ENCODE results near the gene RTP2. TPM values are rescaled to one million over a fixed set of nuclear protein-coding genes. Genes with fewer than 3 reads are reported as not detected.
A peak's percentile ranks its signal among the peaks of the same experiment; 100 is the strongest.

RTP2 gene
- total RNA-seq, 1 donor from 2014 or later = not detected

DNA sequence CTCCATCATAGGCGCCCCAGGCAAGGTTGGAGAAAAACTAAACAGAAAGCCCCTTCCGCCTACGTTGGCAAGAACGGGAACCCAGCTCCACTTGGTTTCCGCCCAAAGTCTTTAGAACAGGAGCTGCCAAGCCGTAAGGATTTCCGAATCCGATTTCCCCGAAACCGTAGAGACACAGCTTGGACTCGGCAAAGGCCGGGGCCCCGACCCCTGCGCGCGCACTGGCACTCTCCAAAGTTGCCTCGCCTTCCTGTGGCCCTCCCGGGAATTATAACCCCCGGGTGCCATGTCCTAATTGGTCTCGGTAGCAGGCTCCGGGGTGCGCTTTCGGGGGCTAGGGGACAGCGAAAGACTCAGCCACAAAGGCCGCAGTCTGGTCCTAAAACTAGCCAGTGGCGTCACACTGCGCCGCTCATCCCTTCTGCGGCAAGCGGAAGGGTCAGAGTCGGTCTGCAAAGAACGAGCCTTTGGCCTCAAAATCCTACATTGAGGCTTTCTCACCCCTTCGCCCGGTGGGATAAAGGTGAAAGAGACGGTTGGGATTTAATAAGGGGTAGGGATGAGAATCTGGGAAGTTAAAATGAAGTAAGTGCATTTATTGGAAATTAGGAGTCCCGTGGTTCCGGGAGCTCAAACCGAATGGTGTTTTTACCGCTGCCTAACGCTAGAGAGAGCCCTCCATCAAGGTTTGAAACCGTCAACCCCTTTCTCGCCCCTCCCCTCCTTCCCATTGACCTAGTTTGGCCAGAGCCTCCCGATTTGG, 36.2 kb upstream of the RTP2 start:
- DNase-seq = peak; percentile 97

DNA sequence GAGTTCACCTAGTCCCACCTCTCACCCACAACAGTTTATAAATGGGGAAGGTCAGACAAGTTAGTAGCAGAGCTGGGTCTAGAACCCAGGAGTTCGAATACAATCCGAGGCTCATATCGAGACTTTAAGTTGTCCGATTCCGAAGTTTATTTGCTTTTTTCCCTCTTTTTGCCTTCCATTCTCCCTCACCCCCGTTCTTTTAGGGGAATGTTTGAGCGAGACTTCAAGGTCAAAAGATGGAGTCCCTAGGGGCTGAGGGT, 35.6 kb upstream of the RTP2 start:
- no peak for DNase-seq

- peak; percentile 76 for DNase-seq
Observed at GRCh38 chr3:187737368-187738070, 35.2 kb upstream of the RTP2 start.

DNA sequence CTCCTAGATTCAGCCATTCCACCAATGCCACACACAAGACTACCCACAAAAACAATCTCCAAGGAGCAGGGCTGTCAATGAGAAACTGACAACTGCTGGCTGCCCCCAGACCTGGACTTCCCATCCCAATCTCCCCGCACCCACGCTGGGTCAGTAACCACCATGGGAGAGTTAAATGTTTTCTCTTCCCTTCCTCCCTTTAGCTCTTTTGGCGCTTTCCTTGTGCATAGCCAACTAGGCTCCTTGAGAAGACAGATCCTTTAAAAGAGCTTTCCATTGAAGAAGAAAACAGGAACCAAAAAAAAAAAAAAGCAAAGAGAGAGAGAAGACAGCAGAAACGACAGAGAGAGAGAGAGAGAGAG, 34.6 kb upstream of the RTP2 start:
- DNase-seq = no peak

GRCh38 chr3:187736418-187736871, 34.1 kb upstream of the RTP2 start:
- no peak for DNase-seq

- DNase-seq = no peak
Observed at GRCh38 chr3:187735837-187736236, 33.5 kb upstream of the RTP2 start.

DNA sequence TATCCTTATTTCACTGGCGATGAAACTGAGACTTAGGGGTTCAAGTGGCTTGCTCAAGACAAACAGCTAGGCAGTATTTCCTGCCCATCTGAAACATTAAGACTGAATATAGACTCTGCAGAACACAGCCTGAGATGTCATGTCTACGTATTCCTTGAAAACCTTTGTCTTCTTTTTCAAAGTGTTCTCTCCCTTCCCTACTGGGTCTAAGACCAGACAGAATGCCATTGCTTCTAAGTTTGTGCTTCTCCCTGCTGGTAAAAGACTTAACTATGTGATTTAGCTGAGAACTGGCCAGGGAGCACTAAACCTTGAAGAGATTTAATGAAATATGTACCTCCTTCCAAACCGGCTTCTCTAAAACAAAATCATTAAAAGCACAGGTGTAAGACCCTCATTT, 33.0 kb upstream of the RTP2 start:
- DNase-seq = no peak

- no peak for DNase-seq
Observed at GRCh38 chr3:187734841-187735240, 32.5 kb upstream of the RTP2 start.

GRCh38 chr3:187733371-187733770, 31.0 kb upstream of the RTP2 start:
- DNase-seq = no peak

DNA sequence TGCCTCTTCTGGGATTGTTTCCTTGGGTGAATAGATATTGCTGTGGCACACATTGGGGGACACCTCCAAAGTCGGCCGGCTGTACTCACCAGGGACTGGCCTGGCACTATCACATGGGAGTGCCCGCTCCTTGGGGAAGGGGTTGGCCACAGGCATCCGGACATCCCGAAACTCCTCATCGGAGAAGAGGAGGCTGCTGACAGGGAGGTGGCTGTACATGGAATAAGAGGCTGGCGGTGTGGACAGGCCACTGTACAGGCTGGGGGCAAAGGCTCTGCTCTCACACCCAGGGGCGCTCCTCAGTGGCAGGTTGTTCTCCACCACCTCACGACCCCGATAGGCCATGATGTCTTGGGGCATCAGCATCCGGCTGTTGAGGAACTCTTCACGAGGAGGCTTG, 27.2 kb upstream of the RTP2 start:
- DNase-seq = no peak

DNA sequence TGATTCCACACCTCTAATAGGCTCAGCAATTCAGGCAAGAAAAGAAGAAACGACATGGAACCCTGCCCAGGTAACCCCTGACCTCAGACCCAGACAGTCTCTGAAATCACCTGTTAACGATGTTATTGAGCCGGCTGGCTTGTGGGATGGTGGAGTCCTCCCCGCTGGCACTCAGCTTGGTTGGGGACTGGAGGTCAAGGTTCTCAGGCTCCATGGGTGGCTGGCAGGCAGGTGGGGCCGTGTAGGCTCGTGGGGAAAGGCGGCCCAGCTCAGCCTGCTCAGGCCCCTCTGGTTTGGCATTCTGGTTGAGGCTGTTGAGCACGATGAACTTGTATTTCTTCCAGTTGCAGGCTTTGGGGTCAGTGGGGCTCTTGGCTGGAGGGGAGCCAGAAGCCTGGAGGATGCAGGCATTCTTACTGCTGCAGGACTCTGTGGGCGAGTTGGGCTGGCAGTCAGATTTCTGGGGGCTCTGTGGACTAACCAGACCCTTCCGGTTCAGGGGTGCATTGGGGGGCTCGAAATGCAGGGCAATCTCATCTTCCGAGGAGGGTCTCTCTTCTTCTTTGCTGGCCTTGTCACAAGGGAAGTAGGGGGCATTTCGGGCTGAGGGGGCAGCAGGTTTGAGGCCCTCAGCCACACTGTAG, 26.7 kb upstream of the RTP2 start:
- no peak for DNase-seq

- no peak for DNase-seq
Observed at GRCh38 chr3:187728248-187728647, 25.9 kb upstream of the RTP2 start.

DNA sequence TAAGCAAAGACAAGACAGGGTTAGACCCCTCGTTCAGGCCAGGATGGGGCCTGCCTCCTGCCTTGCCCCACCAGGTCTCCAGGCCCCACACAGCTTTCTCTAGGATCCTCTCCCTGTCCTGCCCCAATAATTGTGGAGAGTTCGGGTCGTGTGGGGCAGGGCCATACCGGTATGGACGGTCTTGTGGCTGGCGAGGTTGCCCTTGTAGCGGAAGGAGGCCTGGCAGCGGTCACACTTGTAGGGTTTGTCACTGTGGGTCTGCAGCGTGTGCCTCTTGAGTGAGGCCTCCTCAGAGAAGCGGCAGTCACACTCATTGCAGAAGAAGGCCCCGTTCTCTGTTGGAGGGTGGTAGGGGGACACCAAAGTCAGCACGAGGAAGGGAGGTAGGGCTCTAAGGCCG, 24.2 kb upstream of the RTP2 start:
- no peak for DNase-seq

DNA sequence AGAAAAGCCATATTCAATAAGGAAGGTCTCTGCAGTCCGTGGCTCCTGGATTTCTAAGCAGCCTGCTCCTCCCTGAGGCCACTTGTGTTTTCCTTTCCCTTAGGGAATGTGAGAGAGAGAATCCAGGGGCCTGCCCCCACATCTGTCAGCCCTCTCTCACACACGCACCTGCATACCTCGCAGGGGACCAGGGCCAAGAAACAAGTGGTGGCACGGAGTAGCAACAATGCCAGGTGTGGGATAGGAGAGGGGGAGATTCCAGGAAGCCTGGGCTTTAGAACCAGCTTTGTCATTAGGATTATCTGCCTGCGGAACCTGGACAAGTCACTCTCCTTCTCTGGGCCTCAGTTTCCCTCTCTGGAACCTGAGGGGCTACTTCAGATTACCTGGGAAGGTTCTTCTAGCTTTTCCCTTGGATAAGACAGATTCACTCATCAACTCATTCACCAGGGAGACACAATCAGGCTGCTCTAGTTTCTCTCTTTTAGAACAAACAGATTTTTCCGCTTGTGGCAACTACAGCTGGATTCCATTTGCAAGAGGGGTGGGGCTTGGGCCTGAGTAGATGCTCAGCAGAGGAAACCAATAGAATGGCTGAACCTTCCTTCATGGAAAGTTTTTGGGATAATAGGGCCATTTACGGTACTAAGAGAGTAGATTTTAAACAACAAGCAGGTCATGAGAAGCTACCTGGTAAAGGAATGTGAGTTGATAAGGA, 23.5 kb upstream of the RTP2 start:
- peak; percentile 25 for DNase-seq

GRCh38 chr3:187725224-187725623, 22.9 kb upstream of the RTP2 start:
- no peak for DNase-seq

- DNase-seq = no peak
Observed at GRCh38 chr3:187722206-187722612, 19.9 kb upstream of the RTP2 start.

- DNase-seq = no peak
Observed at GRCh38 chr3:187721055-187721454, 18.7 kb upstream of the RTP2 start.

- DNase-seq = no peak
Observed at GRCh38 chr3:187720337-187720670, 17.9 kb upstream of the RTP2 start.

DNA sequence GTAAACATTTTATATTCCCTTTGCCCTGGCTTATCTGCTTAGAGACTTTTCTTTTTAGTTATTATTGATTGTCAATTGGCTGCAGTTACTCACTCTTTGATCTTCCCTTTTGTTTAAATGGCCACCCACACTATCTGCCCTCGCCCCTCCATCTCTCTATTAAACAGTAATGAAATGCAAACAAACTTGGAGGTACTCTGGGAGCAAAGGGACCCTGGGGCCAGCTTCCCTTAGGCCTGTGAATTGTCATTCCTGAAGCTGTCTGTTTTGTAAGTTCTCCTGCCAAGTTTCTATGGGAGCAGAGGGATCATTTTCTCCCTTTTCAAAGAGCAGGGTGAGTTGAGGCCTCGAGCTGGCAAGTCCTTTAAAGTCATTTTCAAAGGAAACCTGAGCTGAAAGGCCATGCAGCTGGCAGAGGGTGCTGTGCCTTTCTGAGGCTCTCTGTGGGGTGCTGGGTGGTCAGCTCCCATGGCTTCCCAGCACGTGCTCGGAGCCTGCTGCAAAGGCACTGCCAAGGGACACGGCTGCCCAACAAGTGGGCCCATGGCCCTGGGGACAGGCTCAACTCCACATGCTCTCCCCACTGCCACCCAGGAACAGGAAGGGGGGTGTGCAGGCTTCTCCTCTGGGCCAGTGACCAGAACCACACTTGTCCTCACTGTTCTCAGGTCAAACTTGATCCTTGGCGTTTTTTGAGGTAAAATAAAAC, 17.4 kb upstream of the RTP2 start:
- peak; percentile 19 for DNase-seq

DNA sequence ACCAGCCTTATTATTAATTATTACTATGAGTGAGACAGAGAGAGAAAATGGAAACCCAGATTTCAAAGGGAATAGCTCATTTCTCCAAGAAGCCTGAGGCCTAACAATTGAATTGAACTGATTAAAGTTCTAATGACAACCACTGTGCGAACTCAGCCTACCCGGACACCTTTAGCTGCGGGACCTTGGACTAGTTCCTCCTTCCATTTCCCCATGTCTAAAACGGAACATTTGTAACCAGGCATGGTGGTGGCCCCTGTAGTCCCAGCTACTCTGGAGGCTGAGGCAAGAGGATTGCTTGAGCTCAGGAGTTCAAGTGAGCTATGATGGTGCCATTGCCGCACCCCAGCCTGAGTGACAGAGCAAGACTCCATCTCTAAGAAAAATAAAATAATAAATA, 16.4 kb upstream of the RTP2 start:
- no peak for DNase-seq

GRCh38 chr3:187717572-187717971, 15.2 kb upstream of the RTP2 start:
- no peak for DNase-seq

DNA sequence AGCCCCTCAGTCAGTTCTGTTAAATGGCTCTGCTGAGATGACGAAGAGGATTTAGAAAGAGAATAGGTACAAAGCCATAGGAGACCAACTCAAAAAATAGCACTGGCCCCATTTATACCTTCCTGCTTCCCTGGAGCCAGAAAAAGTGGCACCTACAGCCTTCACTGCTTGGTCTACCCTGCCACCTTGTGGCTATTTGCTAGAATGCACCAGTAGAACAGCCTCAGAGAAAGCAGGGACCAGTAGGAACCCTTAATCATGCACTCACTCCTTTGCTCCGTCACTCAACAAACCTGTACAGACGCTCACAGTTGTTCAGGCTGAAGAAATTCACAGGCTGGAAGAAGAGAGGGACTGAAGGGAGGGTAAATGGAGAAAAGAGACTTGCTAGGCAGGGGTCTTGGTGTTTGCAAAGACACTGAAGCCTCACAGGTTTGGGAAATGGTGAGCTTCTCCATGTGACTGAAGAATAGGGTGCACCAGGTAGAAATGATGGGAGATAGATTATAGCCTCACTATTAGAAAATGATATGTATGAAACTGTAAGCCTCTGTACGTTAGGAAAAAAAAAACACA, 12.1 kb upstream of the RTP2 start:
- peak; percentile 85 for DNase-seq
